Measurements from ENCODE around the gene MAST4.
"Not testable (repeated sequence)": the region's sequence is repeated elsewhere in the genome, so short reads cannot be mapped to it uniquely, and the experiment has no call there.

MAST4 gene

GRCh38 chr5:67092535-67092934 lies 496.3 kb downstream of the MAST4 start:
- DNase-seq (ENCODE audit: low spot score) = no peak

GRCh38 chr5:67093279-67093678 lies 497.1 kb downstream of the MAST4 start:
- no peak for DNase-seq (ENCODE audit: low spot score)

GRCh38 chr5:67094476-67095300 lies 498.5 kb downstream of the MAST4 start:
- DNase-seq (ENCODE audit: low spot score) = no peak

DNA sequence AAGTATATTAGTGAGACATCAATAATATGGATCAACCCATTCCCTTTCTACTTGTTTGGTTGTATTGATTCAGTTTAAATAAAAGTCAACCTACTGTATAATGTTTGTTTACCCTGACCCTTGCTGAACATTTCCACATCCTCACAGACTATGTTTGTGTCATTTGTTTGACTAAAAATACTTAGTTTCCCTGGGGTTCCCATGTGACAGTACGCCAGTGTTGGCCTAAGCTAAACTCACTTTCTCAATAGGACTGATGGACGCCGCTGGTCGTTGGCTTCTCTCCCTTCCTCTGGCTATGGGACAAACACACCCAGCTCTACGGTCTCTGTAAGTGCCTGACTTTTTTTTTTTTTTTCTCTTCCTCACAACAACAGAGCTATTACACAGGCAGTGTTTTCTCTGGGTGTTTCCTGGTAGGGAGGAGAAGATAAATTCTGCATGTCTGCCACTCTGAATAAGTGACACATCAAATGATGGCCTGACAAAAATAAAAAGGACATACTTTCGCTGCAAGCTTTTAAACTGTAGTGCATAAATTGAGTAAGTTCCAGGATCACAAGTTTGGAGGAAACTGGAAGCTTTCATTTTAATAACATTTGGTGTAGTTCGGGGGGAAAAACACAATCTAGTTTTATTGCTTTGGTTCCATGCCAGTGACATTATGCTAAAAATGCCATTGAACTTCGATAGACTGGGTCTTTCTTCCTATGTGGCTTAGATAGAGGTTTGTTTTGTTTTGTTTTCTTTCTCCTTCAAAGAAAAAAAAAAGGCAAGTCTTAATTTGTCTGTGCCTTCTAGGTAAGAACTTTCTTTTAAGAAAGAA lies 499.4 kb downstream of the MAST4 start:
- DNase-seq (ENCODE audit: low spot score) = no peak

DNA sequence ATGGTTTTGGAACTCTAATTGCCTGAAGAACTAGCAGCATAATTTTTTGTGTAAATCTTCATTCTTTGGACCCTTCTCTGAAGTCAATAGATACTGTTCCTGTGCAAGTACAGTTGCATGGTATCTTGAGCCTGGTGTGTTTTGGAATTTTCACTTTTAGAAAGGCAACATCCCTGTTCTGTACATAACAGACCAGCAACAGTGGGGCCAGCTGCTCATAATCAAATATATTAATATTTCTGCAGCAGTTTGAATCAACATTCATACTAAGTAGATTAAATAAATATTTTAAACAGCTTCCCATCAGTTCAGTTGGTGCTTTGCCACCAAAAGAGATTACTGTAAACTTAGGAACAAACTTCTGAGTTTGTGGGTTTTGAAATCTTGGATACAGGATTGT lies 502.5 kb downstream of the MAST4 start:
- no peak for DNase-seq (ENCODE audit: low spot score)

DNA sequence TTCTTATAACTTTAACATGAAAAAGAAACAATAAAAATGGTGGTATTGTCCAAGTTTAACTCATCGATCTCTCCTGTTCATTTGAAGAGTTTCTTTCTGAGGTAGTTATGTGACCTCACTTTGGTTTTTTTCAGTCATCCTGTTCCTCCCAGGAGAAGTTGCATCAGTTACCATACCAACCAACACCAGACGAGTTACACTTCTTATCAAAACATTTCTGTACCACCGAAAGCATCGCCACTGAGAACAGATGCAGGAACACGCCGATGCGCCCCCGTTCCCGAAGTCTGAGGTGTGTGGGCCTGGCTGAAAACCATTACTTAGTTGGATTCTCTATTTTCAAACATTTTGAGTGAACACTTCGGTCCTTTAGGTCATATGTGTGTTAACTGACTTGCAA lies 504.1 kb downstream of the MAST4 start:
- DNase-seq (ENCODE audit: low spot score) = no peak

DNA sequence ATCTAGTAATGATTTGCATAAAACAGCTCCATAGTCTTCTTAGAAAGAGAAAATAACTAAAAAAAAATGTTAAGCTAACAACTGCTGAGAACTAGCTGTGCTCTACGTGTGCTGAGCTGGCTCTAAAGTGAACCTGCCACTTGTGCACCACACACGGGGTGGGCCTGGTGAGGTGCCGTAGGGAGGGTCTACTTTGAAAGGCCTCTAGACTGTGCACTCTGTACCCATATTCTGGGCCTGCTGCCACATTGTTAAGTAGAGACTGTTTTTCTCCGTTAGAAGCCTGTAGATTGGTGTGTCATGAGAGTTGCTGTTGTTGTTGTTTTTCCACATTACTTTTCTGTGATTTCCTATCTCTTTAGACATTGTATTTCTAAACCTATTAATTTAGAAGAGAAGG lies 506.5 kb downstream of the MAST4 start:
- DNase-seq (ENCODE audit: low spot score) = no peak

DNA sequence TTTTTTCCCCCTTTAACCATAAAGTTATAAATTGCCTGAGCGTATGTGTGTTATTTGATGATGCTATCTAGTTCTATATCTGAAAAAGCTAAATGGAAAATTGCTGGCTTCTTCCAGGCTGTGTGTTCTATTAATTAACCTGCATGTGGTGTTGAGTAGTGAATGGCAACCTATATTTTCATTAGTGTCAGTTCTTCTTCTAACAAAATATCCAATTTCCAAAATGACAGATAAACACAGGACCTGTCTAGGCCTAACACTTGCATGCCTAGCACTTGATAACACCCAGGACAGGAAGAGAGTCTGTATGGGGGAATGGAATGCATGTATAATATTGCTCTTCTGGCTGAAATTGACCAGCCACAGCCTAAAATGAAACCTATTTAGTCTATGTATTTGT lies 508.7 kb downstream of the MAST4 start:
- no peak for DNase-seq (ENCODE audit: low spot score)

- no peak for DNase-seq (ENCODE audit: low spot score)
Observed at GRCh38 chr5:67105270-67105669, 509.1 kb downstream of the MAST4 start.

DNA sequence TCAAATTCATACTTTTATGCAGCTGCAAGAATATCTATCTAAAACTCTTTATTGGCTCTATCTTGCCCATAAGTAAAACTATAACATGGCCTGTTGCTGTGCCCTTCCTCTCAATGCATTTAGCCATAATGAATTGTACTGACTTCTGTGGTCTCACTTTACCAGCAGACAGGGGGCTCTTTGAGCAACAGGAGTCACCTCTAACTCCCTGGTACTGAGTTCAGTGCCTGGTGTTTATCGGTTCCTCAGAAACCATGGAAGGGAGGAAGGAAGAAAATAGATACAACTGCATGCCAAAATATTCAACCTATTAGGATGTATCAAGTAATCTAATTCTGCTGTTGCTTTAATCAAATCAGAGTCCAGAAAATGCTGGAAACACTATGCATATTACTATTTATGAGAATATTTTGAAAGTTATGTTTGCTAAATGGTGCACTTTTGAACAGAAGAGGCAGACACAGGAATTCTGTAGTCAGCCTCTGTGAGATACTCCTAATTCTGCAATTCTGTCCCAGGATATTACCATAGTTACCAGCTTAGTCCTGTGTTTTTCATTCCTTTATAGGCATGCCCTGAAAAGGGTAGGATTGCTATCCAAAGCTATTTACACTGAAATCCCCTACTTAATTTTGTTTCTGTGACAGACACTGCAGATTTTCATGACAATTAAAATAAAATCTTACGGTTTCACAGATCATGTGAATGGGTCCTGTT lies 510.6 kb downstream of the MAST4 start:
- DNase-seq (ENCODE audit: low spot score) = no peak

DNA sequence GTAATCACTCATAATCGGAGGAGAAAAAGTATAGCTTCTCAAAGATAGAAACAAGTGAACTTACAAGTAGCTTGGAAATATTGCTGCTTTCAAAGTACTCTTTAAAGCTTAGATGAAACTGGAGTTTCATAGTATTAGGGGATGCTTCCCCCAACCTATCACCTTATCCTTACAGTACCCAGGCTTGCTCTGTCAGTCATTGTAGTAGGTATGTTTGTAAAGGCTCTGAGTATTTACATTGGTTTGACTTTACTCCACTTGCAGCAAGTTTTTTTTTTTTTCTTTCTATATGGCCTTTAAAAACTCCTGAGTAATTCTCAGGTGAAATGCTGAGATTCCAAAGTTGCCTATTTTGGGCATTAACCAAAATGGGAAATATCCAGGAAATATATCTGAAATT lies 515.6 kb downstream of the MAST4 start:
- DNase-seq (ENCODE audit: low spot score) = no peak

- DNase-seq (ENCODE audit: low spot score) = no peak
Observed at GRCh38 chr5:67115246-67115645, 519.1 kb downstream of the MAST4 start.

- DNase-seq (ENCODE audit: low spot score) = no peak
Observed at GRCh38 chr5:67115817-67116216, 519.6 kb downstream of the MAST4 start.

DNA sequence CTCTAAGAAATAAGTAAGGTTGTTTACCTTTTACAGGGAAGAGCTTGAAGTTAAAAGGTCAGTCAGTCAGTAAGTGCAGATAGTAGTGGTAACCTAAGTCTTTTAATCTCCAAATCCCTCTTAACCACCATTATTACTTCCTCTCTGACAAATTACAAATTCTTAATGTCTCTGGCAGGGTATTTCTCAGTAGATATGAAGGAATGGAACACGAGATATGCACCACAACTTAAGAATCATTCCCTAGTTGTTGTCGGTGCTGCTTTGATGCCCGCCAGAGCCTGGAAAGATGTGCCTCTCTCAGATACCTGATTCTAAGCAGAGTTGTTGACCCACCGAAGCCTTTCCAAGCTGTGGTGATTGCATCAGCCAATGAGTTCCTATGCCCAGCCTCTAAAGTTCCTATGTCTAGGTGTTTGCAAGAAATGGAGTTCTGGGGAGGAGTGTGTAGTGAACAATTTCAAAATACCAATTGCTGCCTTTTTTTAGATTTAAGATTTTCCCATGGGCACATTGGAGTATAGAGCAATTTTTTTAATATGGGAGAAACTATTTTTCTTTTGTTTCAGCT lies 521.9 kb downstream of the MAST4 start:
- no peak for DNase-seq (ENCODE audit: low spot score)

GRCh38 chr5:67119010-67119409 lies 522.8 kb downstream of the MAST4 start:
- no peak for DNase-seq (ENCODE audit: low spot score)

DNA sequence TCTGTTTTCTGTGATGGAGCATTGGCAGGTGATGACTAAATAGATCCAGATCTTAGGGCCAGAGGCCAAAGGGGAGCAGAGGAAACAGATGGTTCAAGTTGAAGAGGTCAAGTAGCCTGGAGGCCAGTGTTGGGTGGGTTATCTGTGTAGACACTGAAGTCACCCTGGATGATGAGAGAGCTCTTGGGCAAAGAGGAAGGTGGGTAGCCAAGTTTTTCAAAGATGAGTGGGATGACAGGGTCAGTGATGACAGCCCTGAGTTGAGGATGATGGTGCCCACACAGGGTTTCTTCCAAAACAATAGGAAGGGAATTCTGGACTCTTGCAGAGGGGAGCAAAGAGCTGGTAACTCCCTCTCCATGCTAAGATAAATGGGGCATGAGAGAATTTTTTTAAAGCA lies 523.8 kb downstream of the MAST4 start:
- no peak for DNase-seq (ENCODE audit: low spot score)

- DNase-seq (ENCODE audit: low spot score) = no peak
Observed at GRCh38 chr5:67123819-67124218, 527.6 kb downstream of the MAST4 start.

DNA sequence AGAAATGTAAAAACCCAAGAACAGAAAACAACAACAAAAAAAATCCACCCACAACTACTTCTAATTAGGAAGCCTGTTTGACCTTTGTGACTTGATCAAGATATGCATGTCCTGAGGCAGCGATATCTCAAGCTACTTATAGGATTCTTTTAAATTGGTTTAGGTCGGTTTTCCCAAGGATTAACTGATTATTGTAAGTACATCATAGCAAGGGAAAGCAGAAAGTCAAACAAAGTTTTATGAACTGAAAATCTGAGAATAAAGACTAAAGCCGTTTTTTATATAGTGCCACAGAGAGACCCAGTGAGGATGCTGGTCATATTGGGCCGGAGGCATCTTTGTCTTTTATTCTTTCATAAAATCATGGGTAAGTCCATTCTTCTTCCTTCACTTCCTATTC lies 528.4 kb downstream of the MAST4 start:
- no peak for DNase-seq (ENCODE audit: low spot score)

DNA sequence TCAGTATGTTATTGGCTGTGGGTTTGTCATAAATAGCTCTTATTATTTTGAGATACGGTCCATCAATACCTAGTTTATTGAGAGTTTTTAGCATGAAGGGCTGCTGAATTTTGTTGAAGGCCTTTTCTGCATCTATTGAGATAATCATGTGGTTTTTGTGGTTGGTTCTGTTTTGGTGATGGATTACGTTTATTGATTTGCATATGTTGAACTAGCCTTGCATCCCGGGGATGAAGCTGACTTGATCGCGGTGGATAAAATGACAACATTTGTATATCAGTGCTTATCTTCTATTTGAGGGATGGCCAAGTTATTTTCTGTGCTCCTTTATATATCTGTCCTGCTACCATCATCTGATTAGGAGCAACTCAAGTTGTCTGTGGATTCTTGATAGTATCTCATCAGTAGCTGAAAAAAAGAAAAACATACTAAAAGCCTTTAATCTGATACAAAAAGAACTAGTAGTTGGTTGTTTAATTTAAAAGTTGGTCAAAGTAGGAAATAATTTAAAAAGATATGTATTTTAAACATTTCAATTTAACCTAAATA lies 531.2 kb downstream of the MAST4 start:
- not testable (repeated sequence) for DNase-seq (ENCODE audit: low spot score)

- no peak for DNase-seq (ENCODE audit: low spot score)
Observed at GRCh38 chr5:67129768-67130167, 533.6 kb downstream of the MAST4 start.

DNA sequence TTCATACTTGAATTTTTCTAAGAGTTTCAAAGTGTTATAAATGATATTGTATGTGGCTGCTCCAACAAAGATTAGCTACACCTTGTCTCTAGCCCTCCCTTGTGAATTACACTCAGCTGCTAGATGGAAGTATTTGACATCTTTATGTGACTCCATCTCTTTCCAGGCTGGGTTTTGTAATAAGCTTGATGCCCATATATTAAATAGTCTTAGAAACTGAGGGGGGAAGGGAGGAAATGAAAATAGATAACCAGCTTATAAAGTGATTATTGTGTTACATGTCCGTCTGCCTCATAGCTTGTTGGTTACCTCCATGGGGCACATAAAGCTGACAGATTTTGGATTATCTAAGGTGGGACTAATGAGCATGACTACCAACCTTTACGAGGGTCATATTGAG lies 537.0 kb downstream of the MAST4 start:
- DNase-seq (ENCODE audit: low spot score) = no peak

DNA sequence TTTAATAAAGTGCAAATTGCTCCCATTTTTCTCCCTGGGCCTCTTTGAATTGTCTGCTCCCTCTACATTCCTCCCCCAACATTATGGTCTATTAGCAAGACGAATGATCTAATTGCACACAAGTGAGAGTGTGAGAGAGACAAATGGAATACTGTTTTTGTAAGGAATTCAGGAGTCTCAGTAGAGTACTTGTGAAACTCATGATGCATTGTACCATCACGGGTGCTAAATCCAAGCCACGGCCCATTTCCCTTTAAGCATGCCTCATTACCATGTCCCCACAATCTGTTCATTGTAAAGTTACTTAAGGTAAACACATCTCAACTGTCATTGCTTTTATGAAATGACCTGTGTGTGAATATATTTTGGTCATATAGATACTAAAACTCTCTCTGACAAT lies 537.6 kb downstream of the MAST4 start:
- no peak for DNase-seq (ENCODE audit: low spot score)
